Ovary (tissue), 9 donors: ENCODE data around the gene DOCK10. TPM values are rescaled to one million over a fixed set of nuclear protein-coding genes. Genes with fewer than 3 reads are reported as not detected.

Source experiments
- DNase-seq, 5 donors: peaks; one replicate each; pipeline ENCODE4 v3.0.0-alpha.2; 2019 to 2020
- H3K27ac ChIP-seq, 2 donors: fragments of 200-600 bp; one replicate each; pipeline versions ENCODE4 v1.5.1 to v1.8.0; 2019 to 2022
- H3K27me3 ChIP-seq: fragments of 200-600 bp; one replicate; pipeline ENCODE4 v1.8.0; 2022
- H3K36me3 ChIP-seq: fragments of 200-600 bp; sonication (generic); one replicate; pipeline ENCODE4 v1.5.1; 2019
- H3K4me1 ChIP-seq: one replicate; pipeline ENCODE4 v1.8.1; 2013; ENCODE audit warnings: mild to moderate bottlenecking, moderate library complexity; ENCODE audit not compliant: insufficient read depth
- H3K4me3 ChIP-seq: fragments of 200-600 bp; sonication (generic); one replicate; pipeline ENCODE4 v1.5.1; 2017
- H3K9me3 ChIP-seq, 2 donors: fragments of 200-600 bp in 1 of 2; sonication (generic) in 1 of 2; one replicate each; pipeline versions ENCODE4 v1.5.1 to v1.8.1; 2013 to 2019; ENCODE audit warnings: mild to moderate bottlenecking in 1 of 2, moderate library complexity in 1 of 2
- CTCF ChIP-seq, 3 donors: fragments of 450-650 bp in 2 of 3; fragments of 200-600 bp in 1 of 3; IDR thresholded peaks; one replicate each; pipeline versions ENCODE4 v1.5.1 to v1.8.0; 2016 to 2022; ENCODE audit warnings: antibody characterized with exemption in 3 of 3, mild to moderate bottlenecking in 1 of 3
- EP300 ChIP-seq: sonication (generic); formaldehyde crosslinking; IDR thresholded peaks from one replicate; pipeline ENCODE4 v1.6.1; 2017; ENCODE audit warnings: antibody characterized with exemption
- POLR2A ChIP-seq: fragments of 450-650 bp; IDR thresholded peaks from one replicate; pipeline ENCODE4 v1.6.1; 2017; ENCODE audit warnings: antibody characterized with exemption, mild to moderate bottlenecking, moderate library complexity
- WGBS, 3 donors: extraction: QIAGEN DNeasy Blood & Tissue Kit in 1 of 3; methylation state at CpG; one replicate each; pipeline versions ENCODE4 v1.1.5 to v1.1.7; 2013 to 2017; 5-methylcytosine and 5-hydroxymethylcytosine counted together
- intact Hi-C, 4 donors: fragments of 100-400 bp; cut with DNase I; formaldehyde crosslinking; loops; one replicate each; pipeline versions ENCODE4 v1.11.0 to v1.15.1; 2022 to 2023
- polyA plus RNA-seq, 2 donors: library from polyadenylated mRNA; stranded (reverse); fragments of 200-250 nt in 1 of 2; fragments of 350-450 nt in 1 of 2; fragmentation: Illumina TruSeq in 1 of 2; extraction: RNeasy Lipid Tissue Mini Kit (QIAGEN cat#74804) in 1 of 2; gene quantifications; one replicate each; pipeline ENCODE4 v1.2.3, GENCODE V29; 2013 to 2014
- total RNA-seq, 7 donors: library from RNA; depleted of rRNA in 2 of 7; stranded (reverse); fragments of >200 nt in 2 of 7; fragmentation: NEBNext Ultra II Directional in 3 of 7; extraction: Animal tissue kit (Norgen Biotek cat#: 25700) in 3 of 7; gene quantifications; one replicate each; pipeline versions ENCODE4 v1.1.0 to v1.2.4, GENCODE V29; 2016 to 2023
- donor health status: DM: no; HTN: no; CAD: no; lungs with moderate emphysema.
- donor health status: DM: no; HTN: no; CAD: no.
- donor health status: Bipolar disorder and iron deficiency.
- donor health status: DM: yes; HTN: yes; CAD: no.
- donor health status: DM: no; HTN: no; CAD: no.
- donor health status: DM: yes; HTN: yes; CAD: no.

Gene DOCK10
- total and polyA plus RNA-seq, 9 donors, result 15.3 to 42.5 (median 31.2) TPM

- H3K4me1 ChIP-seq, result no peaks in the 10 kb centered on the region
- 85 to 94% (median 89%) methylated on average over 1 of the region's 1 CpG for WGBS, 3 donors
- no peak overlapping the region for H3K4me3 ChIP-seq
- H3K9me3 ChIP-seq, result no peaks in the 10 kb centered on the region
- no peak overlapping the region for H3K27ac ChIP-seq
- H3K27me3 ChIP-seq, result no peaks in the 10 kb centered on the region
- intact Hi-C loops, result no loop called here
- H3K36me3 ChIP-seq, result no peaks in the 10 kb centered on the region
- DNase-seq, result no peak
- TF ChIP-seq CTCF (IDR thresholded peaks at IDR 0.05), result no peak
- TF ChIP-seq POLR2A, result no peak
- TF ChIP-seq EP300, result no peak
These were observed 306.0 kb downstream of the DOCK10 start for GRCh38 chr2:224736227-224736626.

- WGBS, 3 donors, result 82 to 90% (median 89%) methylated on average over 1 of the region's 1 CpG
- no peaks in the 10 kb centered on the region for H3K36me3 ChIP-seq
- intact Hi-C loops, result no loop called here
These were observed 307.3 kb downstream of the DOCK10 start for GRCh38 chr2:224734949-224735348.

GRCh38 chr2:224731665-224732064, 310.6 kb downstream of the DOCK10 start:
- 59 to 86% (median 72%) methylated on average over 1 of the region's 1 CpG for WGBS, 3 donors
- no peak overlapping the region for H3K27ac ChIP-seq
- H3K4me3 ChIP-seq, result no peak overlapping the region
- no peak for DNase-seq
- no peaks in the 10 kb centered on the region for H3K27me3 ChIP-seq
- H3K4me1 ChIP-seq, result no peaks in the 10 kb centered on the region
- TF ChIP-seq EP300, result no peak
- TF ChIP-seq CTCF (IDR thresholded peaks at IDR 0.05), result no peak
- no peak for TF ChIP-seq POLR2A
- intact Hi-C loops, result no loop called here
- no peaks in the 10 kb centered on the region for H3K9me3 ChIP-seq
- H3K36me3 ChIP-seq, result no peaks in the 10 kb centered on the region

More at GRCh38 chr2:224734949-224735348, 307.3 kb downstream of the DOCK10 start:
- H3K9me3 ChIP-seq, result no peaks in the 10 kb centered on the region
- no peak overlapping the region for H3K4me3 ChIP-seq
- TF ChIP-seq POLR2A (no peak), CTCF (IDR thresholded peaks at IDR 0.05) (no peak), EP300 (no peak)
- H3K27ac ChIP-seq, result no peak overlapping the region
- DNase-seq, result no peak
- no peaks in the 10 kb centered on the region for H3K4me1 ChIP-seq
- H3K27me3 ChIP-seq, result no peaks in the 10 kb centered on the region

- H3K36me3 ChIP-seq, result no peaks in the 10 kb centered on the region
- no peak for TF ChIP-seq POLR2A
- TF ChIP-seq CTCF (IDR thresholded peaks at IDR 0.05), result no peak
- no peak for TF ChIP-seq EP300
- H3K27ac ChIP-seq, result no peak overlapping the region
- H3K4me3 ChIP-seq, result no peak overlapping the region
- intact Hi-C loops, result no loop called here
- no peak for DNase-seq
- H3K4me1 ChIP-seq, result no peaks in the 10 kb centered on the region
- WGBS, 3 donors, result 84 to 96% (median 90%) methylated on average over 1 of the region's 1 CpG
- H3K27me3 ChIP-seq, result no peaks in the 10 kb centered on the region
- H3K9me3 ChIP-seq, result no peaks in the 10 kb centered on the region
These were observed 312.8 kb downstream of the DOCK10 start for GRCh38 chr2:224729435-224729834.

GRCh38 chr2:224724331-224724730, 317.9 kb downstream of the DOCK10 start:
- H3K4me3 ChIP-seq, result no peak overlapping the region
- intact Hi-C loops, result no loop called here
- no peaks in the 10 kb centered on the region for H3K36me3 ChIP-seq
- no peaks in the 10 kb centered on the region for H3K9me3 ChIP-seq
- TF ChIP-seq CTCF (IDR thresholded peaks at IDR 0.05) (no peak), EP300 (no peak), POLR2A (no peak)
- 81 to 92% (median 91%) methylated on average over 2 of the region's 2 CpGs for WGBS, 3 donors
- no peak overlapping the region for H3K27ac ChIP-seq
- H3K27me3 ChIP-seq, result no peaks in the 10 kb centered on the region
- H3K4me1 ChIP-seq, result no peaks in the 10 kb centered on the region
- DNase-seq, result no peak
